Right hindlimb (tissue), 1 donor: ENCODE results near the gene DCUN1D2.
"Not testable (repeated sequence)": the region's sequence is repeated elsewhere in the genome, so short reads cannot be mapped to it uniquely, and the experiment has no call there.

Source experiments
- DNase-seq: peaks from one replicate; pipeline ENCODE4 v3.0.0-alpha.2; 2018

Gene DCUN1D2

DNA sequence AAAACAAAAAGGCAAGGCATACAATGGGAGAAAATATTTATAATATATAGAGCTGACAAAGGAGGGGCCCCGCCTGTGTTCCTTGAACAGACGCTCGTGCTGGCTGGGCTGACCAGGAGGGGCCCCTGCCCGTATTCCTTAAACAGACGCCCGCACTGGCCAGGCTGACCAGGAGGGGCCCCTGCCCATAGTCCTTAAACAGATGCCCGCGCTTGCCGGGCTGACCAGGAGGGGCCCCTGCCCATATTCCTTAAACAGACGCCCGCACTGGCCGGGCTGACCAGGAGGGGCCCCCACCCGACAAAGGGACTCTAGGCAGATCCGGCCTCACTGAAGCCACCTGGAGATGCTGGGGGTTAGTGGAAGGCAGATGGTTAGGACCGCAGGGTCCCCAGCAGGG, 46.5 kb downstream of the DCUN1D2 start:
- DNase-seq, result no peak

- no peak for DNase-seq
Observed at GRCh38 chr13:113442985-113443362, 47.5 kb downstream of the DCUN1D2 start.

DNA sequence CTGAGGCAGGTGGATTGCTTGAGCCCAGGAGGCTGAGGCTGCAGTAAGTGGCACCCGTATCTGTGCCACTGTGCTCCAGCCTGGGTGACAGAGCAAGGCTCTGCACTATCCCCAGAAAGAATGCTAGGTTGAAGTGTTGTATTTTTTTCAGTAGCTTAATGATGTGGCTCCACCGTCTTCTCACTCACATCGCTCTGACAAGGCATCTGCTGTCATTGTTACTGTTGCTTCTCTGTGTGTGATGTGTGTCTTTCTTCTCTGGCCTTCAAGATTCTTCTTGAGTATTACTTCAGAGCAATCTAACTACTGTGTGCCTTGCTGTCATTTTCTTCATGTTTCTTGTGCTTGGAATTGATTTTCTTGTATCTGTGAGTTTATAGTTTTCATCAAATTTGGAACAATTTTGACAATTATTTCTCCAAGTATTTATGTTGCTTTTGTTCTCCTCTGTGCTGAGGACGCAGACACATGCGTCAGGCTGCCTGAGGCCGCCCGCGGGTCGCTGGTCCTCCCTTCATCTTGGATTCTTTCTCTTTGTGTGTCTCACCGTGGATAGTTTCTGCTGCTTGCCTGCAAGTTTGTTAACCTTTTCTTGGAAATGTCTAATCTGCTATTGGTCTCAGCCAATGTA, 48.0 kb downstream of the DCUN1D2 start:
- no peak for DNase-seq

DNA sequence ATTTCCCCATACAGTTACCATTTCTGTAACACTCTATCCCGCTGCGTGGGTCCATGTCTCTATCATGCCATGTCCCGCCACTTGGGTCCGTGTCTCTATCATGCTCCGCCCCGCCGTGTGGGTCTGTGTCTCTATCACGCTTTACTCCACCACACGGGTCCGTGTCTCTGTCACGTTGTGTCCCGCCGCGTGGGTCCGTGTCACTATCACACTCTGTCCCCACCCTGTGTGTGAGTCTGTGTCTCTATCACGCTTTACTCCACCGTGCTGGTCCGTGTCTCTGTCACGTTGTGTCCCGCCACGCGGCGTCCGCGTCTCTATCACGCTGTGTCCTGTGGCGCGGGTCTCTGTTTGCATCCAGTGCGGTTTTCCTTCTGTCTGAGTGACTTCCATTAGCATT, 48.9 kb downstream of the DCUN1D2 start:
- DNase-seq, result no peak

GRCh38 chr13:113437408-113438010, 53.0 kb downstream of the DCUN1D2 start:
- no peak for DNase-seq

DNA sequence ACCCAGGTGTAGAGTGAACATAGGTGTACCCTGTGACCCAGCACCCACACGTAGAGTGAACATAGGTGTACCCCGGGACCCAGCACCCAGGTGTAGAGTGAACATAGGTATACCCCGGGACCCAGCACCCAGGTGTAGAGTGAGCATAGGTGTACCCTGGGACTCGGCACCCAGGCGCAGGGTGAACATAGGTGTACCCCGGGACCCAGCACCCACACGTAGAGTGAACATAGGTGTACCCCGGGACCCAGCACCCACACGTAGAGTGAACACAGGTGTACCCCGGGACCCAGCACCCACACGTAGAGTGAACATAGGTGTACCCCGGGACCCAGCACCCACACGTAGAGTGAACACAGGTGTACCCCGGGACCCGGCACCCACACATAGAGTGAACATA, 53.6 kb downstream of the DCUN1D2 start:
- not testable (repeated sequence) for DNase-seq

GRCh38 chr13:113435907-113436306, 54.6 kb downstream of the DCUN1D2 start:
- DNase-seq, result not testable (repeated sequence)

GRCh38 chr13:113433391-113433916, 57.1 kb downstream of the DCUN1D2 start:
- DNase-seq, result no peak

DNA sequence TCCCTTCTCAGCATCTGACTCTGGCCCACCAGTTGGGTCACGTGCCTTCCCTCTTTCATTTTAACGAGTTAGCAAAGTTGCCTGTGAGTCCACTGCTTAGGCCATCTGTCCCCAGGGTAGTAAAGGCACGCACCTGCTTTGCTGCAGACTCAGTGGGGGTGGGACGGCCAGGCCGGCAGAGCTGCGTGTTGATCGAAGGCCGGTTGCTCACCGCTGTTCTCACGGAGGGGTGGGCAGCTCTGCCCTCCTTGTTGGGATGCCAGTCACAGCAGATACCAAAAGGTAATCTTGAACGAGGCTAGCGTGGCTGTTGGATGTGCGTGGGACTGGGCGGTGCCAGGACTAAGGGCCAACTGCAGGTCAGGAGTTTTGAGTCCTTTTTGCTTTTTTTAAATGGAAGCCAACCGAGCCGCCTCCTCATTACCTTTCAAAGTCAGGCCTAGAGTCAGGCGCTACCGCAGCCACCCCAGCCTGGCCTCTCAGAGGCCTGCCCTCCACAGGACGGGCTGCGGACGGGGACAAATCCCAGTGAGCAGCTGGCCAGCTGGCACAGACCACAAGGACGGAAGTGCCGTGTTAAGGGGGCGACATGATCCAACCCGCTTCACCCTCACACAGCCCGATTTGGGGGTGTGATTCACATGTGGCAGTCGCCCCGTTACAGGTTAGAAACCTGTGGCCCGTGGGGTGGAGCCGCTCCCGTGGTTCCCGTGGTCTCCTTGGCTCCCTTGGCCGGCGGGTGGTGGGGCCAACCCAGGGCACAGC, 57.8 kb downstream of the DCUN1D2 start:
- no peak for DNase-seq

DNA sequence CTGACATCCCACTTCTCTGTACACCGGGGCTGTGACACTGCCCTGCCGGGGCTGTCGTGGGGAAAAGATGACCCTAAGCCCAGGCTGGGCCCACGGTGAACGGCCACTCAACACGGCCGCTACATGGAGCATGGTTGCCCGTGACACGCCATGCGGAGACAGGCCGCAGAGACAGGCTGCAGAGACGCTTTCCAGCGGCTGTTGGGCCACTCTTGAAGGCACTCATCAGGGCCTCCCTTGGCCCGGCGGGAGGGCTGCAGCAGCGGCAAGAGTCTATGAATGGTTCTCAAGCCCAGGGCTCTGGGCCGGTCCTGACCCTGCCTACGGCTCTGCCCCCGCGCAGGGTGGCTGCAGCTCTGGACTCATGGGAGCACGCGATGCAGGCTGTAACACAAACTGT, 59.3 kb downstream of the DCUN1D2 start:
- DNase-seq, result no peak

- DNase-seq, result no peak
Observed at GRCh38 chr13:113430378-113431110, 60.0 kb downstream of the DCUN1D2 start.

DNA sequence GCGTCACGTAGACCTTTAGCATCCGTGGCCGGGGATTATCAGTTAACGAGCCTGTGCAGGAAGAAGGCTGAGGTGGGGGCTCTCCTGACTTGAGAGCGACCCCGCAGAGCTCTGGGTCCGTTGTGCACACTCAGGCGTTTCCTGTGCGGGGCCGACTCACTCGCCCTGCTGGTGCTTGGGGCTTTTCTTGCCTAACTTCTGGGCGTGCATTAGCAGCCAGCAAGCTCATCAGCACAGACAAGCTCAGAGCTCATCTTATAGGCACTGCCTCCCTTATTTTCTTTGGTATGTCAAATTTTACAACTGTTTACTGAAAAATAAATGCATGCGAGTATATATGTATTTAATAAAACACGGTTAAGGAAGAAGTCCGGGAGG, 60.9 kb downstream of the DCUN1D2 start:
- DNase-seq, result no peak

DNA sequence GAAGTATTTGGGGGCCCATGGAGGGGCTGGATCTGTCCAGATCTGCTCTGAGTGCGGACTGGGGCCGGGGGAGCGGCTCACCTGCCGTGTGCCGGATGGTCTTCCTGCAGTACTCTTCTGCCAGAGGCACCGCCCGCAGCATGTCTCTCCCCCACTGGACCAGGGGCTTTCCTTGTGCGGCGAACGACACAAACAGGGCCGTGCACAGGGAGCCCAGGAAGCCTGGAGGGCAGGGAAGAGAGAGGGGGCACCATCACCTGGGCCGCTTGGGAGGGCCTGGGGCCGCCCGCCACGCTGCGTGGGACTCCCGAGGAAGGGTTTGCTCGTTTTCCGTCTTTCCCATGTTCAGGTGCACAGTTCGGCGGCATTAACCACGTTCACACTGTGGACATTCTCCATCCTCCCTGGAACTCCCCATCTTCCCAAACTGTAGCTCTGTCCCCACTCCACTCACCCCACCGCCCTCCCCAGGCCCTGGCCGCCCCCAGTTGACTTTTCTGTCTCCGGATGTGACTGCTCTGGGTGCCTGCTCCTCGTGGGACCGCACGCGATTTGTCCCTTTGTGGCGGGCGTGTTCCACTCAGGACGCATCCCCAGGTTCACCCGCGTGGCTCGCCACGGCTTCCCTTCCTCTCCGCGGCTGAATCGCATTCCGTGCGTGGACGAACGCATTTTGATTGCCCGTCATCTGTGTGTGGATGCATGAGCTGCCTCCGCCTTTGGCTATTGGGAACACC, 61.5 kb downstream of the DCUN1D2 start:
- DNase-seq, result no peak

- no peak for DNase-seq
Observed at GRCh38 chr13:113428469-113428865, 62.0 kb downstream of the DCUN1D2 start.

DNA sequence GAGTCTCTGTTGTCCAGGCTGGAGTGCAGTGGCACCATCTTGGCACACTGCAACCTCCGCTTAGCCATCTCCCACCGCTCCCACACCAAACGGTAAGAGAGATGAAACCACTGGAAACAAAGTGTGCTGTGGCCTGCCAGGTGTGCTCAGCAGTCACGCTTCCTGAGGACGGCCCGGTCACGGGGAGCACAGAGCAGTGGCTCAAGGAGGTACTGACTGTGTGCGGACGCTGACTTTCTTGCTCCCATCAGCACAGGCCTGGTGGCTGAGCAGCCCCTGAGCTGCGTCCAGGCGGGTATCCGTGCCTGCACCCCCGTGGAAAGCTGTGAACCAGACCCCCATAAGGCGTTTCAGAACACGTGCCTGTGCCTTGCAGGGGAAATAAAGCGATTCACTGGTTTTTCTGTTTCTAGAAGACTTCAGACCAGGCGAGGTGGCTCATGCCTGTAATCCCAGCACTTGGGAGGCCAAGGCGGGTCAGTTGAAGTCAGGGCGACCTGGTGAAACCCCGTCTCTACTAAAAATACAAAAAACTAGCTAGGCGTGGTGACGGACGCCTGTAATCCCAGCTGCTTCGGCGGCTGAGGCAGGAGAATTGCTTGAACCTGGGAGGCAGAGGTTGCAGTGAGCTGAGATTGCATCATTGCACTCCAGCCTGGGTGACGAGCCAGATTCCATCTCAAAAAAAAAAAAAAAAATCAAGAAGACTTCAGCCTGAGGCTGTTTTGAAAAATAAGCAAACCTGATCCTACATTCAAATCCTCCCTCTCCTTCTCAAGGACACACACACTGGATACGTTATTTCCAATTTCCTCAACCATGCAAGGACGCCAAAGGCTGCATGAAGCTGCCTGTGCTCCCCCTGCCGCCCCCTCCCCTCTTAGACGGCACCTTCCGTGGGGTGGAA, 62.7 kb downstream of the DCUN1D2 start:
- no peak for DNase-seq

DNA sequence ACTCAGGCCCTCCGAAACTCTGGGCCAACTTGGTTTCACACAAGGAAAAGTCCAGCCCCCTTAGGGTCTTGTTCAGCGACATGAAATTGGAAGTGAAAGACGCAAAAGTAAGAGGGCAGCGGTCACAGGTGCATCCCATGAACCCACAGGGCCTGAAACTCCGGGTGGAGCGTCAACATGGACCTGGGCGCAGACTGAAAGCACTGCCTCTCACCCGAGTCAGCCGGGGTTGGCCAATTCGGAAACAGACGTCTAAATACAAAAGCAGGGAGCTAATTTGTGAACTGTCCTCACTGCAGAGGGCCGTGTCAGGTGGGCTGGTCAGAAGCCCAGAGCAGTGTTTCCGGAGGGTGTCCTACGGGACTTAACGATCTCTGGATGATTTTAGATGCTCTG, 63.9 kb downstream of the DCUN1D2 start:
- DNase-seq, result no peak

DNA sequence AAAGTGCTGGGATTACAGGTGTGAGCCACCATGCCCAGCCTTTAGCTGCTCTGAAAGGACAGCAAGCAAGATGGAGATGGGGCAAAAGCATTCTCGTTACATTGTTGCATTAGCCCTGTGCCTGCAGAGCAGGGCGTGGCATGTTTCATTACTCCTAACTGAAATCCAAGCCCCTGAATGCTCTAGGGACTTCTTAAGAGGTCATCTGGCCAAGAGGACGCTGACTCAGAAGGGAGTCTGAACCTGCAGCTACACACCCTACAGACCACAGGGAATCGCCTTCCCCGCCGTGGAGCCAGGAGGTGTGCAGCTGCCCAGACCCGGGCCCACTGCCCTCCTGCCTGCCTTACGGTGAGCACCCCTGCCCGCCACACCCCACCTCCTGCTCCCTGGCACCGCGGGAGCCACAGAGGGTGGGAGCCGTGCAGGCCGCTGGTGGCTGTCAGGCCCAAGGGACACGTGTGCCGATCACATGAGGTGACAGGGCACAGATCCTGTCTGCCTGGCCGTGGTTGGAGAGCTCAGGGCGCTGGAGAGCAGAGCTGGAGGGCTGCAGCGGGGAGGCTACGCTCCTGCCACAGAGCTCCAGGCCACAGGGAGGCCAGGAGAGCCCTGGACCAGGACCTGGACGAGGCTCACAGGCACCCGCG, 64.4 kb downstream of the DCUN1D2 start:
- no peak for DNase-seq

GRCh38 chr13:113423520-113424163, 66.9 kb downstream of the DCUN1D2 start:
- DNase-seq, result no peak

- DNase-seq, result no peak
Observed at GRCh38 chr13:113422807-113423519, 67.5 kb downstream of the DCUN1D2 start.
